Measurements from ENCODE around the gene SLC28A3. TPM values are rescaled to one million over a fixed set of nuclear protein-coding genes. Genes with fewer than 3 reads are reported as not detected.

SLC28A3 gene
- total RNA-seq, 2 donors from 2014 or later, result 0.11 TPM; not detected in 1

- H3K36me3 Mint-ChIP-seq (ENCODE audit: low read depth), result peaks cover 6% of the 10 kb centered on the region
- peaks cover 30% of the 10 kb centered on the region for H3K4me1 Mint-ChIP-seq
- Histone ChIP-seq H3K36me3 (ENCODE audit: control insufficient read depth, insufficient read depth, low read length) (no peaks in the 10 kb centered on the region), H3K4me3 (ENCODE audit: low read length) (no peak overlapping the region), H3K27me3 (ENCODE audit: control insufficient read depth, insufficient read depth, low read length, poor library complexity, severe bottlenecking) (no peaks in the 10 kb centered on the region), H3K4me1 (ENCODE audit: control insufficient read depth, insufficient read depth, low read length) (peaks cover 17% of the 10 kb centered on the region), H3K9ac (ENCODE audit: extremely low read depth, low read length, poor library complexity, severe bottlenecking) (no peak overlapping the region), H3K27ac (ENCODE audit: low read depth, low read length) (peak overlapping the region; percentile 59), H3K9me3 (ENCODE audit: control insufficient read depth, low read length) (peaks cover 18% of the 10 kb centered on the region)
- H3K9me3 Mint-ChIP-seq, result peaks cover 30% of the 10 kb centered on the region
- no peak overlapping the region for H3K4me3 Mint-ChIP-seq
- TF ChIP-seq CTCF (conservative IDR thresholded peaks at IDR 0.05), result no peak
- H3K27ac Mint-ChIP-seq, result peak overlapping the region; percentile 50
- 90 to 100% methylated on average over 1 to 4 of the region's 4 CpGs for WGBS, 2 experiments (ENCODE audit: insufficient coverage in 1 of 2, insufficient read length in 1 of 2)
- DNase-seq, result no peak
- no peaks in the 10 kb centered on the region for H3K27me3 Mint-ChIP-seq (ENCODE audit: insufficient read depth)
These were observed 105.0 kb downstream of the SLC28A3 start for GRCh38 chr9:84235511-84235910.

- Mint-ChIP-seq H3K9me3 (no peaks in the 10 kb centered on the region), H3K4me3 (no peak overlapping the region), H3K27ac (peak overlapping the region; percentile 6), H3K36me3 (ENCODE audit: low read depth) (no peaks in the 10 kb centered on the region), H3K27me3 (ENCODE audit: insufficient read depth) (no peaks in the 10 kb centered on the region), H3K4me1 (peaks cover 54% of the 10 kb centered on the region)
- H3K27me3 ChIP-seq (ENCODE audit: control insufficient read depth, insufficient read depth, low read length, poor library complexity, severe bottlenecking), result no peaks in the 10 kb centered on the region
- no peak overlapping the region for H3K9ac ChIP-seq (ENCODE audit: extremely low read depth, low read length, poor library complexity, severe bottlenecking)
- TF ChIP-seq CTCF (conservative IDR thresholded peaks at IDR 0.05), result no peak
- 89 to 94% methylated on average over 6 of the region's 6 CpGs for WGBS, 2 experiments (ENCODE audit: insufficient coverage in 1 of 2, insufficient read length in 1 of 2)
- peak; percentile 57 for DNase-seq
- H3K4me1 ChIP-seq (ENCODE audit: control insufficient read depth, insufficient read depth, low read length), result peaks cover 24% of the 10 kb centered on the region
- no peaks in the 10 kb centered on the region for H3K36me3 ChIP-seq (ENCODE audit: control insufficient read depth, insufficient read depth, low read length)
- H3K27ac ChIP-seq (ENCODE audit: low read depth, low read length), result peak overlapping the region; percentile 29
- H3K9me3 ChIP-seq (ENCODE audit: control insufficient read depth, low read length), result no peaks in the 10 kb centered on the region
- H3K4me3 ChIP-seq (ENCODE audit: low read length), result no peak overlapping the region
These were observed 110.0 kb downstream of the SLC28A3 start for GRCh38 chr9:84230355-84231145.

- H3K9me3 Mint-ChIP-seq, result no peaks in the 10 kb centered on the region
- TF ChIP-seq CTCF (conservative IDR thresholded peaks at IDR 0.05), result no peak
- H3K36me3 Mint-ChIP-seq (ENCODE audit: low read depth), result no peaks in the 10 kb centered on the region
- WGBS, 2 experiments (ENCODE audit: insufficient coverage in 1 of 2, insufficient read length in 1 of 2), result 55 to 71% methylated on average over 3 to 4 of the region's 4 CpGs
- H3K4me1 ChIP-seq (ENCODE audit: control insufficient read depth, insufficient read depth, low read length), result peaks cover 31% of the 10 kb centered on the region
- H3K27me3 Mint-ChIP-seq (ENCODE audit: insufficient read depth), result no peaks in the 10 kb centered on the region
- peaks cover 60% of the 10 kb centered on the region for H3K4me1 Mint-ChIP-seq
- H3K27ac Mint-ChIP-seq, result peak overlapping the region; percentile 89
- H3K9me3 ChIP-seq (ENCODE audit: control insufficient read depth, low read length), result no peaks in the 10 kb centered on the region
- DNase-seq, result no peak
- no peak overlapping the region for H3K4me3 Mint-ChIP-seq
- no peaks in the 10 kb centered on the region for H3K36me3 ChIP-seq (ENCODE audit: control insufficient read depth, insufficient read depth, low read length)
- no peak overlapping the region for H3K9ac ChIP-seq (ENCODE audit: extremely low read depth, low read length, poor library complexity, severe bottlenecking)
- no peak overlapping the region for H3K27ac ChIP-seq (ENCODE audit: low read depth, low read length)
- no peaks in the 10 kb centered on the region for H3K27me3 ChIP-seq (ENCODE audit: control insufficient read depth, insufficient read depth, low read length, poor library complexity, severe bottlenecking)
- H3K4me3 ChIP-seq (ENCODE audit: low read length), result no peak overlapping the region
These were observed 111.4 kb downstream of the SLC28A3 start for GRCh38 chr9:84229191-84229590.
